HepG2 (cell line): ENCODE results near the gene MMP12.

Experiments
- ARNTL ChIP-seq: sonication (generic); formaldehyde crosslinking; IDR thresholded peaks from 2 replicates; pipeline ENCODE4 v1.4.0; 2020; ENCODE audit warnings: mild to moderate bottlenecking, missing genetic modification reagents
- BRCA1 ChIP-seq: sonication (generic); formaldehyde crosslinking; IDR thresholded peaks from 2 replicates; pipeline ENCODE4 v1.4.0; 2020; ENCODE audit warnings: missing genetic modification reagents
- CEBPB ChIP-seq: IDR thresholded peaks from 2 replicates; pipeline ENCODE4 v1.6.1; 2011; ENCODE audit warnings: low read depth, low read length, improper control_type of control experiment, borderline replicate concordance
- HNRNPLL ChIP-seq: fragments of 200-400 bp; formaldehyde crosslinking; IDR thresholded peaks from 2 replicates; pipeline ENCODE4 v1.6.1; 2017; ENCODE audit warnings: mild to moderate bottlenecking, low read depth, low read length; ENCODE audit not compliant: poor library complexity, severe bottlenecking
- KDM2A ChIP-seq: sonication (generic); formaldehyde crosslinking; IDR thresholded peaks from 2 replicates; pipeline ENCODE4 v1.4.0; 2020; ENCODE audit warnings: low read depth, missing genetic modification reagents, borderline replicate concordance
- RAD51 ChIP-seq: fragments of 450-650 bp; IDR thresholded peaks from 2 replicates; pipeline ENCODE4 v1.6.1; 2016; ENCODE audit warnings: borderline replicate concordance
- ZFP62 ChIP-seq: sonication (generic); formaldehyde crosslinking; IDR thresholded peaks from 2 replicates; pipeline ENCODE4 v1.4.0; 2020; ENCODE audit warnings: missing genetic modification reagents
- ZNF619 ChIP-seq: sonication (generic); formaldehyde crosslinking; IDR thresholded peaks from 2 replicates; pipeline ENCODE4 v1.4.0; 2020; ENCODE audit warnings: mild to moderate bottlenecking, missing genetic modification reagents
- TF ChIP-seq, protein P1 (sequence below): sonication (generic); formaldehyde crosslinking; IDR thresholded peaks from 2 replicates; pipeline ENCODE4 v1.4.0; 2020; ENCODE audit warnings: missing genetic modification reagents
- TF ChIP-seq, protein P2 (sequence below): sonication (generic); formaldehyde crosslinking; IDR thresholded peaks from 2 replicates; pipeline ENCODE4 v1.5.0; 2020; ENCODE audit warnings: mild to moderate bottlenecking, missing genetic modification reagents, moderate library complexity
- TF ChIP-seq, protein P3 (sequence below): sonication (generic); formaldehyde crosslinking; IDR thresholded peaks from 2 replicates; pipeline ENCODE4 v1.5.0; 2020; ENCODE audit warnings: missing genetic modification reagents
- TF ChIP-seq, protein P4 (sequence below): sonication (generic); formaldehyde crosslinking; IDR thresholded peaks from 2 replicates; pipeline ENCODE4 v1.4.0; 2020; ENCODE audit warnings: missing genetic modification reagents
- TF ChIP-seq, protein P5 (sequence below): sonication (generic); formaldehyde crosslinking; IDR thresholded peaks from 2 replicates; pipeline ENCODE4 v1.5.0; 2020; ENCODE audit warnings: missing genetic modification reagents

DNA sequence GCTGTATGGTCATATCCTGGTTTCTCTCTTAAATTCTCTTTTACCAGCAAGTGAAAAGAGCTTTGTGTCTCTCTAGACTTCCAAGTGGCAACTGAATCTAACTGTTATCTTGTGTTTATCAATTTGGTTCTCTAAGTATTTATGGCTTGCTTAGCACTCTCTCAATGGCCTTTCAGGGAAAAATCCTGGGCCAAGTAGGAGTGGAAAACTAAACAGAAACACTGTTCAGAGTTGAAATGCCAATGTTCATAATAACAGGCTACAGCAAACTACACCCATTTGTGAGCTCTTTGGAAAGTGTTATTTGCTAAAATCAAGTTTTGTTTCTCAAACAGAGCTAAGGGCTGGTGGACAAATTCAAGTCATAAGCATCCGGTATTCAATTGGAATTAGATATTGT is 10.1 kb downstream of the MMP12 start:
- TF ChIP-seq CEBPB (no peak), ZFP62 (CRISPR knock-in tag) (no peak), HNRNPLL (no peak), KDM2A (CRISPR knock-in tag) (no peak), ZNF619 (CRISPR knock-in tag) (no peak), BRCA1 (no peak), RAD51 (no peak), ARNTL (CRISPR knock-in tag) (no peak)
- TF ChIP-seq, protein P1, sequence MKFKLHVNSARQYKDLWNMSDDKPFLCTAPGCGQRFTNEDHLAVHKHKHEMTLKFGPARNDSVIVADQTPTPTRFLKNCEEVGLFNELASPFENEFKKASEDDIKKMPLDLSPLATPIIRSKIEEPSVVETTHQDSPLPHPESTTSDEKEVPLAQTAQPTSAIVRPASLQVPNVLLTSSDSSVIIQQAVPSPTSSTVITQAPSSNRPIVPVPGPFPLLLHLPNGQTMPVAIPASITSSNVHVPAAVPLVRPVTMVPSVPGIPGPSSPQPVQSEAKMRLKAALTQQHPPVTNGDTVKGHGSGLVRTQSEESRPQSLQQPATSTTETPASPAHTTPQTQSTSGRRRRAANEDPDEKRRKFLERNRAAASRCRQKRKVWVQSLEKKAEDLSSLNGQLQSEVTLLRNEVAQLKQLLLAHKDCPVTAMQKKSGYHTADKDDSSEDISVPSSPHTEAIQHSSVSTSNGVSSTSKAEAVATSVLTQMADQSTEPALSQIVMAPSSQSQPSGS, result no peak
- TF ChIP-seq, protein P2, sequence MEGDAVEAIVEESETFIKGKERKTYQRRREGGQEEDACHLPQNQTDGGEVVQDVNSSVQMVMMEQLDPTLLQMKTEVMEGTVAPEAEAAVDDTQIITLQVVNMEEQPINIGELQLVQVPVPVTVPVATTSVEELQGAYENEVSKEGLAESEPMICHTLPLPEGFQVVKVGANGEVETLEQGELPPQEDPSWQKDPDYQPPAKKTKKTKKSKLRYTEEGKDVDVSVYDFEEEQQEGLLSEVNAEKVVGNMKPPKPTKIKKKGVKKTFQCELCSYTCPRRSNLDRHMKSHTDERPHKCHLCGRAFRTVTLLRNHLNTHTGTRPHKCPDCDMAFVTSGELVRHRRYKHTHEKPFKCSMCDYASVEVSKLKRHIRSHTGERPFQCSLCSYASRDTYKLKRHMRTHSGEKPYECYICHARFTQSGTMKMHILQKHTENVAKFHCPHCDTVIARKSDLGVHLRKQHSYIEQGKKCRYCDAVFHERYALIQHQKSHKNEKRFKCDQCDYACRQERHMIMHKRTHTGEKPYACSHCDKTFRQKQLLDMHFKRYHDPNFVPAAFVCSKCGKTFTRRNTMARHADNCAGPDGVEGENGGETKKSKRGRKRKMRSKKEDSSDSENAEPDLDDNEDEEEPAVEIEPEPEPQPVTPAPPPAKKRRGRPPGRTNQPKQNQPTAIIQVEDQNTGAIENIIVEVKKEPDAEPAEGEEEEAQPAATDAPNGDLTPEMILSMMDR (CRISPR knock-in tag), result no peak
- TF ChIP-seq, protein P3, sequence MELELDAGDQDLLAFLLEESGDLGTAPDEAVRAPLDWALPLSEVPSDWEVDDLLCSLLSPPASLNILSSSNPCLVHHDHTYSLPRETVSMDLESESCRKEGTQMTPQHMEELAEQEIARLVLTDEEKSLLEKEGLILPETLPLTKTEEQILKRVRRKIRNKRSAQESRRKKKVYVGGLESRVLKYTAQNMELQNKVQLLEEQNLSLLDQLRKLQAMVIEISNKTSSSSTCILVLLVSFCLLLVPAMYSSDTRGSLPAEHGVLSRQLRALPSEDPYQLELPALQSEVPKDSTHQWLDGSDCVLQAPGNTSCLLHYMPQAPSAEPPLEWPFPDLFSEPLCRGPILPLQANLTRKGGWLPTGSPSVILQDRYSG, result no peak
- TF ChIP-seq, protein P4, sequence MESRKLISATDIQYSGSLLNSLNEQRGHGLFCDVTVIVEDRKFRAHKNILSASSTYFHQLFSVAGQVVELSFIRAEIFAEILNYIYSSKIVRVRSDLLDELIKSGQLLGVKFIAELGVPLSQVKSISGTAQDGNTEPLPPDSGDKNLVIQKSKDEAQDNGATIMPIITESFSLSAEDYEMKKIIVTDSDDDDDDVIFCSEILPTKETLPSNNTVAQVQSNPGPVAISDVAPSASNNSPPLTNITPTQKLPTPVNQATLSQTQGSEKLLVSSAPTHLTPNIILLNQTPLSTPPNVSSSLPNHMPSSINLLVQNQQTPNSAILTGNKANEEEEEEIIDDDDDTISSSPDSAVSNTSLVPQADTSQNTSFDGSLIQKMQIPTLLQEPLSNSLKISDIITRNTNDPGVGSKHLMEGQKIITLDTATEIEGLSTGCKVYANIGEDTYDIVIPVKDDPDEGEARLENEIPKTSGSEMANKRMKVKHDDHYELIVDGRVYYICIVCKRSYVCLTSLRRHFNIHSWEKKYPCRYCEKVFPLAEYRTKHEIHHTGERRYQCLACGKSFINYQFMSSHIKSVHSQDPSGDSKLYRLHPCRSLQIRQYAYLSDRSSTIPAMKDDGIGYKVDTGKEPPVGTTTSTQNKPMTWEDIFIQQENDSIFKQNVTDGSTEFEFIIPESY (CRISPR knock-in tag), result no peak
- TF ChIP-seq, protein P5, sequence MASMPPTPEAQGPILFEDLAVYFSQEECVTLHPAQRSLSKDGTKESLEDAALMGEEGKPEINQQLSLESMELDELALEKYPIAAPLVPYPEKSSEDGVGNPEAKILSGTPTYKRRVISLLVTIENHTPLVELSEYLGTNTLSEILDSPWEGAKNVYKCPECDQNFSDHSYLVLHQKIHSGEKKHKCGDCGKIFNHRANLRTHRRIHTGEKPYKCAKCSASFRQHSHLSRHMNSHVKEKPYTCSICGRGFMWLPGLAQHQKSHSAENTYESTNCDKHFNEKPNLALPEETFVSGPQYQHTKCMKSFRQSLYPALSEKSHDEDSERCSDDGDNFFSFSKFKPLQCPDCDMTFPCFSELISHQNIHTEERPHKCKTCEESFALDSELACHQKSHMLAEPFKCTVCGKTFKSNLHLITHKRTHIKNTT (CRISPR knock-in tag), result no peak
